GM18526 (cell line): ENCODE data around the gene UBXN1.

ENCODE experiments used
- POLR2A ChIP-seq: IDR thresholded peaks from 3 replicates; pipeline ENCODE4 v1.6.1; 2011; ENCODE audit not compliant: insufficient read length; ENCODE audit errors: extremely low read depth

The UBXN1 gene

DNA sequence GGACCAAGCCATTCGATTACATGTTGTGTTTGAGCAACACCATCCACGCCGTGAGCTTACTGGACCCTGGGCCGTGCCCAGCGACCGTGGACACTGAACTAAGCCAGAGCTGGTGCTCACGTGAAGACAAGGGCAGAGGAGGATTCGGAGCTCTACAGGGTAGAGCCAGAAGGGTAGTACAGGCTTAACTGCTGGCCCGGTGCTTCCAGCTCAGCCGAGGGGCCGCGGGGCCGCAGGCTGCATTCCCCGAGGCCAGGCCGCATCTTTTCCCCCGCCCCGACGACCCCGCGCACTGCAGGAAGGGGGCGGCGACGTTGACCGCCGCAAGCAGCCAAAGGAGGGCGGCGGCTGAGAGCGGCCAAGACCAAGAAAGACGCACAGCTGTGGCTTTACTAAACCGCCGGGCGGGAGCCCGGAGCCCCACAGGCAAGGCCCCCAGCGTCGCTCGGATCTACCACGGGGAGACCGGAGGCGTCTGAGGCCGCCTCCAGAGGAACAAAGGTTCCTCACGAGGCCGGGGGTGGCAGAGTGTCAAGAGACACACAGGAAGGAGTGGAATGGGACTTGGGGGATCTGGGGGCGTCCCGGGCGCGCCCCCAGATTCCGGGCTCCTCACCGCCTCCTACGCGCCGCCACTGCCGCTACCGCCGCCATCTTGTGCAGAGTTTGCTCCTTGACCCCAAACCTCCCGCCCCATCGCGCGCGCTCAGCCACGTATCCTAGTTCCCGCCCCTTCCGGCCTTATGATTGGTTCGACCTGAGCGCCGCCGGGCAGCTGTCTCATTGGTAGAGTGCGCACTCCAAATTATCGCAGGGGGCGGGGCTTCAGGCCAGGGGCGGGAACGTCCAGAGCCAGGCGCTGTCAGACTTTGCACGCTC lies 32.7 kb downstream of the UBXN1 start, which contains the start of gene GANAB:
Gene GANAB, minus strand, starts transcription at position 668 of the 879 bp plus-strand sequence. Its CDS starts 14 bp downstream, at position 654.
- TF ChIP-seq POLR2A, result peak; percentile 90

GRCh38 chr11:62645671-62645945 lies 33.3 kb downstream of the UBXN1 start:
- TF ChIP-seq POLR2A, result no peak

- TF ChIP-seq POLR2A, result no peak
Observed at GRCh38 chr11:62644220-62644619, 34.7 kb downstream of the UBXN1 start.

DNA sequence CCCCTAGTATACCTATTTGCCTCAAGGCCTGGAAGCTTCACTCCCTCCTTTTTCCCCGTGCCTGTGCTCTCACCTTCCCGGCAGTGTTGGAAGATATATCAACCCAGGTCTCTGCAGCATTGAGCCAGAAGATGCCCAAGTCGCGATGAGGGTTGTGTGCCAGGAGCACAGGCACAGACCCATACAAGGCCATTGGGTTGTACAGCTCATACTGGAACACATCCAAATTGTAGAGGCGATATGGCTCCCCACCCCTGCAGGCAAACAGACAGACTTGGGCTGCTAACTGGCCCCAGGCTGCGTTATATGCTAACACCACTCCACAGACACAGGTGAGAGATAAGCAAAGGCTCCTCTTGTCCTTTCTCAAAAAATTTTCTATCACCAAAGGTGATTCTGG lies 46.4 kb downstream of the UBXN1 start:
- no peak for TF ChIP-seq POLR2A

DNA sequence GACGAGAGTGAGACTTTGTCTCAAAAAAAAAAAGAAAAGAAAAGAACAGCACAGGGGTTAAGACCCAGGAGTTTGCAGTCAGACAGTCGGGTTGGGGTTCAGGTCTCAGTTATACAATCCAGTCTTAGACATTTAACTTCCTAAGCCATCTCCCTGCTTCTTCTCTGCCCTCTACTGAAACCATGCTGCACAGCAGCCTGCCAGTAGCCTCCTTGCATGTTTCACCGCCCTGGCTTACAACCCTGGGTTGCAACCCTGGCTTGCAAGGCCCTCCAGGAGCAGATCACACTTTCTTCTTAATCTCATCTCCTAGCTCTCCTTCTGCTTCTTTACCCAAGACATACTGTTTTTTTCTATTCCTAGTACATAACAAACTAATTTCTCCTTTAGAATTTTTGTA lies 51.2 kb downstream of the UBXN1 start:
- TF ChIP-seq POLR2A, result no peak
